Peyer's patch (tissue), 4 donors: Measurements from ENCODE around the gene HELB.

Source experiments
- CTCF ChIP-seq, 6 experiments: fragments of 450-650 bp in 4 of 6; fragments of 200-600 bp in 2 of 6; sonication (generic) in 1 of 6; IDR thresholded peaks; one replicate each; pipeline ENCODE4 v1.5.1; 2017 to 2019; ENCODE audit warnings: antibody characterized with exemption in 6 of 6, mild to moderate bottlenecking in 3 of 6, moderate library complexity in 1 of 6
- POLR2A ChIP-seq, 2 donors: fragments of 450-650 bp; IDR thresholded peaks; one replicate each; pipeline ENCODE4 v1.5.1; 2017; ENCODE audit warnings: antibody characterized with exemption in 2 of 2, mild to moderate bottlenecking in 2 of 2, moderate library complexity in 2 of 2

GRCh38 chr12:66345212-66345611 lies 42.9 kb downstream of the HELB start:
- no peak for TF ChIP-seq CTCF (IDR thresholded peaks at IDR 0.05)
- no peak for TF ChIP-seq POLR2A (IDR thresholded peaks at IDR 0.05)
